Stimulated activated naive CD8-positive, alpha-beta T cell treated with anti-CD3 and anti-CD28 coated beads, Interleukin-15, Interleukin-2, amounts not matched to agents 100 ng/mL and 50 ng/mL, for 24 hours (primary cell): Measurements from ENCODE around the gene XAB2.
"Not testable (repeated sequence)": the region's sequence is repeated elsewhere in the genome, so short reads cannot be mapped to it uniquely, and the experiment has no call there.

ENCODE experiments used
- H3K27ac Mint-ChIP-seq: one replicate; pipeline ENCODE4 v1.8.0; 2021; ENCODE audit warnings: mild to moderate bottlenecking, mixed read lengths
- H3K27me3 Mint-ChIP-seq: one replicate; pipeline ENCODE4 v1.8.0; 2021; ENCODE audit warnings: mixed read lengths
- H3K36me3 Mint-ChIP-seq: one replicate; pipeline ENCODE4 v1.8.0; 2021; ENCODE audit warnings: low read depth, mixed read lengths
- H3K4me1 Mint-ChIP-seq: one replicate; pipeline ENCODE4 v1.8.0; 2021; ENCODE audit warnings: low read depth, mixed read lengths
- H3K4me3 Mint-ChIP-seq: one replicate; pipeline ENCODE4 v1.8.0; 2021; ENCODE audit warnings: mild to moderate bottlenecking, mixed read lengths
- H3K9me3 Mint-ChIP-seq: one replicate; pipeline ENCODE4 v1.8.0; 2021; ENCODE audit warnings: mixed read lengths

Gene XAB2

DNA sequence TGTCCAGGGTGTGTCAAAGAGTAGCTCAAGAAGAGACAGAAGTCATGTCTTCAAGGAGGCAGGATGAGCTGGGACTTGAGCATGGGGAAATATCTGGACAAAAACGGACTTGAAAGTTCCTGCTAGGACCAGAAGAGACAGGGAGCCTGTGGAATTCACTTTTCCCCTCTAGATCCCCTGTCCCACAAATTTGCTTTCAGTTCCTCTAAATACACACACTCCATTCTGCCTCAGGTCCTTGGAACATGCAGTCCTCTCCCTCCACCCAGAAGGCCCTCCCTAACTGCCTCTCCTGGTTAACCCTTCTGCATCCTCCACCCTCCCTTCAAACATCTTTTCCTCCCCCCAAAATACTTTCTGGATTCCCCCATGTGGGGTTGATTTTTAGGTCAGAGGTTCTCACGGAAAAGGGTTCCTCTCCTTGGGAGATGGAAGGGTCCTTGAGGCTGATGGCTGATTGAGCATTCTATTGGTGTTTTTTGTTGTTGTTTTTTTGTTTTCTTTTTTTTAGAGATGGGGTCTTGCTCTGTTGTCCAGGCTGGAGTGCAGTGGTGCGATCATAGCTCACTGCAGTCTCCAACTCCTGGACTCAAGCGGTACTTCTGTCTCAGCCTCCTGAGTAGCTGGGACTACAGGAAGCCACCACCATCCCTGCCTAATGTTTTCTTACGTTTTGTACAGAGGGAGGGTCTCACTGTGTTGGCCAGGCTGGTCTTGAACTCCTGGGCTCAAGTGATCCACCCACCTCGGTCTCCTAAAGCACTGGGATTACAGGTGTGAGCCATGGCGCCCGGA is 32.6 kb upstream of the XAB2 start:
- Mint-ChIP-seq H3K4me3 (no peak overlapping the region), H3K27ac (no peak overlapping the region), H3K27me3 (peaks cover 3% of the 10 kb centered on the region), H3K36me3 (no peaks in the 10 kb centered on the region), H3K4me1 (peaks cover 21% of the 10 kb centered on the region), H3K9me3 (no peaks in the 10 kb centered on the region)

DNA sequence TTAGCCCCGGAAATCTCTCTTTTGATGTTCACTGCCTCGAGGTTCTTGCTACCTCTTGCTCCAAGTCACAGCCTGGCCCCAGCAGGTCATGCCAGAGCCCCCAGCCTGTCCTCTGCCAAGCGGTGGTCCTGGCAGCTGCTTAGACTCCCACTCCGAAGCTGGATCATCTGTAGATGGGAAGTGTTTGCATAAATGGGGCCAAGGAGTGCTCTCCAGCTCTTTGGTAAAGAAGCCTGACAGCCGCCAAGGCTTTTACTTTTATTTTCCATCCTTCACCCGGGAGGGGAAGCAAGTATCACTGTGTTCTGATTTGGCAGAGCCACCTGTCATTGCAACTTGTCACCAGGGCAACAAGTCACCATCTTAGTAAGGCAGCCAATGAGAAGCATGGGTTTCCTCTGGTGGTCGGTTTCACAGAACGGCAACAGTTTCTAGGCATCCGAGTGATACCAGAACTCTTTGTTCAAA is 28.9 kb upstream of the XAB2 start:
- no peaks in the 10 kb centered on the region for H3K27me3 Mint-ChIP-seq
- no peaks in the 10 kb centered on the region for H3K9me3 Mint-ChIP-seq
- peak overlapping the region; percentile 66 for H3K4me3 Mint-ChIP-seq
- H3K27ac Mint-ChIP-seq, result peak overlapping the region; percentile 55
- peaks cover 32% of the 10 kb centered on the region for H3K4me1 Mint-ChIP-seq
- no peaks in the 10 kb centered on the region for H3K36me3 Mint-ChIP-seq

DNA sequence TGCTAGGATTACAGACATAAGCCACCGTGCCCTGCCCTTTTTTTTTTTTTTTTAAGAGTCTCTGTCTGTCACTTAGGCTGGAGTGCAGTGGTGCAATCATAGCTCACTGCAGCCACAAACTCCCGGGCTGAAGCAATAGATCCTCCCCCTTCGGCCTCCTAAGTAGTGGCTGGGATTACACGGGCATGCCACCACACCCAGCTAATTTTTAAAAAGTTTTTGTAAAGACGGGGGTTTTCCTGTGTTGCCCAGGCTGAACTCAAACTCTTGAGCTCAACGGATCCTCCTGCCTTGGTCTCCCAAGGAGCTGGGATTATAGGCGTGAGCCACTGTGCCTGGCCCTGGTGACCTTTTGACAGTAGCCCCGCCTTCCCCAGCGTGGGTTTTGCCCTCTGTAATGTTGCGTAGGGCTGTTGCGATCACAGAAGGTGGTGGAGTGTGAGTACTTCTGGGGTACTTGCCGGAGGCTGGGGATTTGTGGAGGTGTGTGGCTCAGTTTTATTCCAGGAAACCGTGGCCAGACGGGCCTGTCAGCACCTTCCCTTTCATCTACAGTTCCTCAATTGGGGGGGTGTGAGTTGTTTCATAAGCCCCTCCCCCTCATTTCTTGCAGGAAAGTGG is 27.9 kb upstream of the XAB2 start:
- Mint-ChIP-seq H3K4me1 (peaks cover 39% of the 10 kb centered on the region), H3K27ac (peak overlapping the region; percentile 55), H3K27me3 (no peaks in the 10 kb centered on the region), H3K4me3 (no peak overlapping the region), H3K36me3 (no peaks in the 10 kb centered on the region), H3K9me3 (no peaks in the 10 kb centered on the region)

DNA sequence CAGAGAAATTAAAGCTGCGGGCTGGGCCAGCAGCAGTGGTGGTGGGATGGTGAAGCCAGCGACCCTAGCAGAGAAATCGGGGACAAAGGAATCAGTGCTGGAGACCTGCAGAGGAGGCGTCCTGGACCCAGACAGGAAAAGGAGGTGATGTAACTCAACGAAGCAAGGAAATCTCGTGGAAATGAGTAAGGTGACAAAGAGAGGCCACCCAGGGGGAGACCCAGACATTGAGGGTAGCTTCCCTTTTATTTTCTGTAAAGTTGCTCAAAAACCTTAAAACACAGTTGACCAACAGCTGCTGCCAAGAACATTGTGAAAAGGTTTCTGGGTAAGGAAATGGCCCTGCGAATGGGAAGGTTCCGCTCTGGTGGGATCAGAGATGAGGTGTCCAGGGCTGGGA is 26.2 kb upstream of the XAB2 start:
- Mint-ChIP-seq H3K36me3 (no peaks in the 10 kb centered on the region), H3K9me3 (no peaks in the 10 kb centered on the region), H3K4me1 (peaks cover 44% of the 10 kb centered on the region), H3K4me3 (no peak overlapping the region), H3K27ac (no peak overlapping the region), H3K27me3 (no peaks in the 10 kb centered on the region)

DNA sequence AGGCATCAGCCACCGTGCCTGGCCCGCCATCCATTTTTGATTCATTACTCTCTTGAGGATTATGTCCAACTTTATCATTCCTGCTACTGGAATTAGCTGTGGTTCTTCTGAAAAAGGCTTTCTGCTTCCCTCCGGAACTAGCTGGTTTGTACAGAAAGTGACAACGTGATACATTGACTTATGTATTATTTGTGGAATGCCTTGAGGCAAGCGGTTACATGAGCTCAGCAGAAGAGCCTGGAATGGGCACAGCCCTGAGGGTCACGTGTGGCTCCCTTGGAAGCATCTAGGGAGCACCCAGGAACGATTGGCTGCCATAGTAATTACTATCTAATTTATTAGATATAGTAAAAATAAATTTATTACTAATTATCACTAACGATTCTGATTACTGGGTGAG is 25.1 kb upstream of the XAB2 start:
- Mint-ChIP-seq H3K4me3 (no peak overlapping the region), H3K4me1 (peaks cover 44% of the 10 kb centered on the region), H3K9me3 (no peaks in the 10 kb centered on the region), H3K27ac (no peak overlapping the region), H3K27me3 (no peaks in the 10 kb centered on the region), H3K36me3 (no peaks in the 10 kb centered on the region)

DNA sequence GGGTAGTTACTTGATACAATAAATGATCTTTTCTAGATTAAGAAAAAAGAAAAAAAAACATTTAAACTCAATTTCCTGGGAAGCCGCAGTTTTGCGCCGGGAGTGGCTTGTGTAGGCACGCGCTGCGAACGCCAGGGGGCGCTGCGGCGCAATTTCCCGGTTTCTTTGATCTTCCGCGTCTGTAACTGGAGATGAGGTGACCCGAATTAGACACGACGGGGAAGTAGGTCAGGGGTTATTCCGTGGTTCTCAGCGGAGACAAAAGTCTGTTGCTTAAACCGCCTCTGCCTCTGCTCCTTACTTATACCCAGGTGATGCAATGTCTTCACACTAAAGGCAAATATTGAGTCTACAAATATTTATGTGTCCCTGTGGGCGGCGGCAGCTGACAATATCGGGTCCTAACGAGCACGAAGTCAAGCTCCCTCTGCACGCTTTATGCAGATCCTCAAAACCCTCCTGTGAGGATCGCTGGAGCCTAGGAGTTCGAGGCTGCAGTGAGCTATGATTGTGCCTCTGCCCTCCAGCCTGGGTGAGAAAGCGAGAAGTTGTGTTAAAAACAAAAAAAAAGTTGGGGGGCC is 22.8 kb upstream of the XAB2 start:
- Mint-ChIP-seq H3K27me3 (no peaks in the 10 kb centered on the region), H3K27ac (peak overlapping the region; percentile 23), H3K9me3 (no peaks in the 10 kb centered on the region), H3K4me1 (peaks cover 24% of the 10 kb centered on the region), H3K36me3 (no peaks in the 10 kb centered on the region), H3K4me3 (peak overlapping the region; percentile 59)

DNA sequence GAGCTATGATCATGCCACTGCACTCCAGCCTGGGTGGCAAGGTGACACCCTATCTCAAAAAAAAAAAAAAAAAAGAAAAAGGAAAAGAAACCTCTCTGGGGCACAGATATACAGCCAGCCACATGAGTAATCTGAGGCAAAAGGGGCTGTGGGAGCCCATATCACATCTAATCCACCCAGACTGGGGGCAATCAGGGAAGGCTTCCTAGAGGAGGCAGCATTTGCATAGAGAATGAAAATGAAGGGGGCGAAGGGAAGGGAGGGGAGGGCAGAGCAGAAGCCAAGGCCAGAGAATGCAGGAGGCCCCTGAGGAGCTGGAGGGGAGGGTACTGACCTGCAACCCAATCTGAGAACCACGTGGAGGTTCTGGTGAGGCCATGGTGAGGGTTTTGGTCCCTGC is 20.8 kb upstream of the XAB2 start:
- H3K9me3 Mint-ChIP-seq, result no peaks in the 10 kb centered on the region
- no peaks in the 10 kb centered on the region for H3K27me3 Mint-ChIP-seq
- peaks cover 11% of the 10 kb centered on the region for H3K4me1 Mint-ChIP-seq
- peaks cover 4% of the 10 kb centered on the region for H3K36me3 Mint-ChIP-seq
- no peak overlapping the region for H3K4me3 Mint-ChIP-seq
- H3K27ac Mint-ChIP-seq, result no peak overlapping the region

DNA sequence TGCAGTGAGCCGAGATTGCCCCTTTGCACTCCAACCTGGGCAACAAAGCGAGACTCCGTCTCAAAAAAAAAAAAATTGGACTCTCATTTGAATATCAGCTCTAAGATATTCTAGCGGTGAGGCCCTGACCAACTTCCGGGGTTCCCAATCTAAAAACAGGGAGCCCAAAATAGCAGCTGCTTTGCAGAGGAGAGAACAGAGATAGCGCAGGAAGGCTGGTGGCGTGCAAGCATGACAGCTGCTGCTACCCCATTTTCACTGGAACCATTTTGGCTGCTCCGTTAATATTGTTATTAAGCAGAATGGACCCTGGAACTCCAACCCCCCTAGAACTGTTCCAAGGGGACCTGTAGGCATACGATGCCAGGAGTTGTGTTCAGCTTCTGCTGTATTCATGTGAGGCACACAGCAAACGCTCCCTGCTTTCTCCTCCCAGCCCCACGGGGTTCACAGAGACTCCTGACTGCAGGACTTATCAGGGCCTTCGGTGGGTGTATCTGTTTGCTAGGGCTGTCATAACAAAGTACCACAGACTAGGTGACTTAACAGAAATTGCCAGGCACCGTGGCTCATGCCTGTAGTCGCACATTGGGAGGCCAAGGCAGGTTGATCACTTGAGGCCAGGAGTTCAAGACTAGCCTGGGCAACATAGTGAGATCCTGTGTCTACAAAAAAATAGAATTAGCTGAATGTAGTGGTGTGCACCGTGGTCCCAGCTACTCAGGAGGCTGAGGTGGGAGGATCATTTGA is 19.1 kb upstream of the XAB2 start:
- H3K9me3 Mint-ChIP-seq, result no peaks in the 10 kb centered on the region
- no peak overlapping the region for H3K27ac Mint-ChIP-seq
- H3K36me3 Mint-ChIP-seq, result peaks cover 7% of the 10 kb centered on the region
- H3K4me3 Mint-ChIP-seq, result no peak overlapping the region
- H3K27me3 Mint-ChIP-seq, result no peaks in the 10 kb centered on the region
- peaks cover 11% of the 10 kb centered on the region for H3K4me1 Mint-ChIP-seq

DNA sequence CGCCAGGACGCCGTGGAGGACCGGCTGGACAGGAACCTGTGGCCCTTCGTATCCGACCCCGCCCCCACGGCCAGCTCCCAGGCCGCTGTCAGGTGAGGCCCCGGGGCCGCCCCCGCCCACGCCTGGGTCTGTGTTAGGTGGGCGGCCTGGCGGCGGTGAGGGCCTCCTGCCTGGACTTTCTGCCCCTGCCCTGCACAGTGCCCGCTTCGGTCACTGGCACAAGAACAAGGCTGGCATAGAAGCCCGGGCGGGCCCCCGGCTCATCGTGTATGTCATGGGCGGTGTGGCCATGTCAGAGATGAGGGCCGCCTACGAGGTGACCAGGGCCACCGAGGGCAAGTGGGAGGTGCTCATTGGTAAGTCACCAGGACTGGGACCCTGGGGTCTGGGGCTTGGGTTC is 17.8 kb upstream of the XAB2 start:
- H3K4me1 Mint-ChIP-seq, result peaks cover 3% of the 10 kb centered on the region
- no peaks in the 10 kb centered on the region for H3K9me3 Mint-ChIP-seq
- no peak overlapping the region for H3K27ac Mint-ChIP-seq
- H3K36me3 Mint-ChIP-seq, result peaks cover 7% of the 10 kb centered on the region
- H3K4me3 Mint-ChIP-seq, result no peak overlapping the region
- H3K27me3 Mint-ChIP-seq, result no peaks in the 10 kb centered on the region

DNA sequence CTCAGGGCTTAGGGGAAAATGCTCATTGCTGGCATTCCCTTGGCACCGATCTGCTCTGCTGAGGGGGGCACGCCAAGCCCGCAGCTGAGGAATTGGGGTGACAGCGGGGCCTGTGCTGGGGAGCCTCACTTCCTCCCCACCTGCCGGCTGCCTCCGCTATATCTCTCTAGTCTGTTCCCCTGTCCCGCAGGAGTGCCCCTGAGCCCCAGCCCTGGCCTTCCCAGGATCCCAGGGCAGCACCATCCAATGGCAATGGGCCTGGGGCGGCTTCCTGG is 17.0 kb upstream of the XAB2 start:
- Mint-ChIP-seq H3K27ac (no peak overlapping the region), H3K27me3 (no peaks in the 10 kb centered on the region), H3K4me1 (no peaks in the 10 kb centered on the region)

DNA sequence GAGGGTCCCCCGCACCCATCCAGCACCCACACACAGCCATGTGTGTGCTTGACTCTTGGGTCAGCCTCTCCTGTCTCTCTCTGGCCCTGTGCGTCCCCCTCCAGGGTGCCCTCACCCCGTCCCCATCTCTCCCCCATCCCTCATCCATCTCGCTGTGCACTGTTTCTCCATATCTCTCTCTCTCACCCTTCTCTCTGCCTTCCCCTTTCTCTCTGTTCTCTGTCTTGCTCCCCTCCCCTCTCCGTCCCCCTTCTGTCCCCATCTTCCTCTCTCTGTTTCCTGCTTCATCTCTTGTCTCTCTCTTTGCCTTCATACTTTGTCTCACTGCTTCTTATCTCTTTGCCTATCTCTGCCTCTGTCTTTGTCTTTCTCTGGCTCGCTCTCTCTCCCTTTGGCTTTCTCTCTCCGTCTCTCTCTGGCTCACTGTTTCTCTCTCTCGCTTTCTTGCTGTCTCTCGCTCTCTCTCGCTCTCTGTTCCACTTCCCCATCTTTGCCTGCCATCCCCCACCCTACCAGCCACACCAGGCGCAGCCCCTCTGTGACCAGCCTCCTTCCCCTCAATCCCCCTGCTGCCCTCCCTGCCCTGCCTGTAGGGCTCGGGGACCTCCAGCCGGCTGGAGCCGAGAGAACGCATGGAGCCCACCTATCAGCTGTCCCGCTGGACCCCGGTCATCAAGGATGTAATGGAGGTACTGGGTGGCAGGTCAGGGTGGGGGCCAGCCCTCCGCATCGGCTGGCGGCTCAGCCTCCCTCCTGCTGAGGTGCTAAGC is 16.5 kb upstream of the XAB2 start:
- Mint-ChIP-seq H3K27me3 (no peaks in the 10 kb centered on the region), H3K9me3 (no peaks in the 10 kb centered on the region), H3K36me3 (peaks cover 7% of the 10 kb centered on the region), H3K4me1 (no peaks in the 10 kb centered on the region), H3K4me3 (no peak overlapping the region), H3K27ac (no peak overlapping the region)

More for the DNA sequence above, 17.0 kb upstream of the XAB2 start:
- H3K9me3 Mint-ChIP-seq, result no peaks in the 10 kb centered on the region
- peaks cover 7% of the 10 kb centered on the region for H3K36me3 Mint-ChIP-seq
- no peak overlapping the region for H3K4me3 Mint-ChIP-seq

DNA sequence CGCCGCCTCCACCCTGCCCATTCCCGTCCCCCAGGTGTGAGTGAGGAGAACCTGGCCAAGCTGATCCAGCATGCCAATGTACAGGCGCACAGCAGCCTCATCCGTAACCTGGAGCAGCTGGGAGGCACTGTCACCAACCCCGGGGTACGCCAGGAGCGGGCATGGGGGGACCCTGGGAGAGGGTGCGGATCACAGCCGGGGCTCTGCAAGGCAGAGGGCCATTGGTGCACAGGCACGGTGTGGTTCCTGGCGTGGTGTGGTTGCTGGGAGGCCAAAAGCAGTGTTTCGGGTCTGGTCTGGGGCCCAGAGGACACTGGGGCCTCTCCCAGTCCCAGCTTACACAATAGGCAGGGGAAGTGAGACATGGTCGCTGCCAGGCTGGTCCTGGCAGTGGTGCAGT is 15.8 kb upstream of the XAB2 start:
- Mint-ChIP-seq H3K4me3 (no peak overlapping the region), H3K36me3 (peaks cover 11% of the 10 kb centered on the region), H3K9me3 (no peaks in the 10 kb centered on the region), H3K27me3 (no peaks in the 10 kb centered on the region), H3K27ac (no peak overlapping the region), H3K4me1 (no peaks in the 10 kb centered on the region)

DNA sequence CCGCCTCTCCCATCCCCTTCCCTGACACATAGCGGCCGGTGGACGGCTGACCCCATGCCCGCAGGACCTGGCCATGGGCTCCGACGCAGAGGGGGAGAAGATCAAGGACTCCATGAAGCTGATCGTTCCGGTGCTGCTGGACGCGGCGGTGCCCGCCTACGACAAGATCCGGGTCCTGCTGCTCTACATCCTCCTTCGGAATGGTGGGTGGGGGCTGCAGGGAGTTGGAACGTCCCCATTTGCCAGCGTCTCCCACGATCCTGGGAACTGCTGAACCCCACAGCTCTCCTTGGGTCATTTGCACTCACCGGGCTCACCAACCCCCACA is 15.2 kb upstream of the XAB2 start:
- Mint-ChIP-seq H3K36me3 (peaks cover 17% of the 10 kb centered on the region), H3K9me3 (no peaks in the 10 kb centered on the region), H3K27me3 (no peaks in the 10 kb centered on the region), H3K4me1 (peaks cover 6% of the 10 kb centered on the region), H3K4me3 (no peak overlapping the region), H3K27ac (no peak overlapping the region)

DNA sequence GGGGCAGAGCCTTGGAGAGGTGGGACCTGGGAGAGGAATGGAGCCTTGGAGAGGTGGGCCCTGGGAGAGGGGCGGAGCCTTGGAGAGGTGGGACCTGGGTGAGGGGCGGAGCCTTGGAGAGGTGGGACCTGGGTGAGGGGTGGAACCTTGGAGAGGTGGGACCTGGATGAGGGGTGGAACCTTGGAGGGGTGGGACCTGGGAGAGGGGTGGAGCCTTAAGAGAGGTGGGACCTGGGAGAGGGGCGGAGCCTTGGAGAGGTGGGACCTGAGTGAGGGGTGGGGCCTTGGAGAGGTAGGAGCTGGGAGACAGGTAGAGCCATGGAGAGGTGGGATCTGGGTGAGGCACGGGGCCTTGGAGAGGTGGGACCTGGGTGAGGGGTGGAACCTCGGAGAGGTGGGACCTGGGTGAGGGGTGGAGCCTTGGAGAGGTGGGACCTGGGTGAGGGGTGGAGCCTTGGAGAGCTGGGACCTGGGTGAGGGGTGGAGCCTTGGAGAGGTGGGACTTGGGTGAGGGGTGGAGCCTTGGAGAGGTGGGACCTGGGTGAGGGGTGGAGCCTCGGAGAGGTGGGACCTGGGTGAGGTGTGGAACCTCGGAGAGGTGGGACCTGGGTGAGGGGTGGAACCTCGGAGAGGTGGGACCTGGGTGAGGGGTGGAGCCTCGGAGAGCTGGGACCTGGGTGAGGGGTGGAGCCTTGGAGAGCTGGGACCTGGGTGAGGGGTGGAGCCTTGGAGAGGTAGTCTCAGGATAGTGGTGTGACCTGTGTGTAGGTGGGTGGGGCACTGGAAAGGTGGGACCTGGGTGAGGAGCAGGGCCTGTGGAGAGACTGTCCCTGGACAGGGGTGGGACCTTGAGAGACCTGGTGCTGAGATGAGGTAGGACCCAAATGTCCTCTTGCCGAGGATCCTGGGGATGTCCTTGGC is 14.5 kb upstream of the XAB2 start:
- not testable (repeated sequence) for H3K4me1 Mint-ChIP-seq, H3K27ac Mint-ChIP-seq, H3K4me3 Mint-ChIP-seq, H3K27me3 Mint-ChIP-seq, H3K9me3 Mint-ChIP-seq
- peaks cover 19% of the 10 kb centered on the region for H3K36me3 Mint-ChIP-seq
